IPS-18c (cell line): ENCODE results near the gene TAGLN.

Experiments used
- H3K4me3 ChIP-seq: 2 replicates; pipeline ENCODE4 v1.7.0; 2013; ENCODE audit warnings: low read depth, mild to moderate bottlenecking, low read length, moderate library complexity; ENCODE audit not compliant: insufficient read depth
- H3K9me3 ChIP-seq: one replicate; pipeline ENCODE4 v1.6.1; 2013; ENCODE audit warnings: mild to moderate bottlenecking, low read length, moderate library complexity; ENCODE audit not compliant: control insufficient read depth, insufficient read depth

The TAGLN gene

DNA sequence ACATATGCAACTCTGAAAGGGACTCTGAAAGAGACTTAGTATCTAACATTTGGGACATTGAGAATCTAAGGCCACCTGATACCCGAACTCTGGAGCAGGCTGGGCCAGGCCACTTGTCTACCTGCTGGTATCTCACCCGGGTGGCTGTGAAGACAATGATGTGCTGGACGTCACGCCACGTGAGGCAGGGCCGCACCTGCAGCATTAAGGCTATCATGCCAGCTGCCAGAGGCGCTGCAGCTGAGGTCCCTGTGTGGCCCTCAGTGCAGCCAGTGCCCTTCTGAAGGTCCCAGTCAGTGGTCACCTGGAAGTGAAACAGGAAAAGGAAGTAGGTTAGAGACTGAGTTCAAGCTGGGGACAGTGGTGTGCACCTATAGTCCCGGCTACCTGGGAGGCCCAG, 20.3 kb downstream of the TAGLN start:
- Histone ChIP-seq H3K4me3 (no peak overlapping the region), H3K9me3 (peaks cover 2% of the 10 kb centered on the region)

DNA sequence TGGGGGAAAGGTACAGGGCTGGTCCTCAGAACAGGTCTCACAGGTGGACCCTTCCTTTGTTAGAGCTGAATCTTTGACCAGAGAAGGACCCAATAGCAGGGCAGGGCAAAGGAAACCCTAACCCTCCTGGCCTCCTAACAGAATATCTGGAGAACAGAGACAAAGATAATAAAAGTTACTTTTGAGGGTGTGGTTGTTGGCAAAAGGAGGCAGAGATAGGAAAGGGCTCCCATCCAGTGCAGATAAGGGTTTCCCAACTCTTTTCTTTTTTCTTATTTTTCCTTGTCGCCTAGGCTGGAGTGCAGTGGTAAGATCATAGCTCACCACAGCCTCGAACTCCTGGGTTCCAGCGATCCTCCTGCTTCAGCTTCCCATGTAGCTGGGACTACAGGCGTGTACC, 20.8 kb downstream of the TAGLN start:
- H3K4me3 ChIP-seq = no peak overlapping the region
- peaks cover 2% of the 10 kb centered on the region for H3K9me3 ChIP-seq

GRCh38 chr11:117220568-117220967, 21.4 kb downstream of the TAGLN start:
- peaks cover 2% of the 10 kb centered on the region for H3K9me3 ChIP-seq

GRCh38 chr11:117220999-117221774, 22.0 kb downstream of the TAGLN start:
- no peak overlapping the region for H3K4me3 ChIP-seq
- peaks cover 2% of the 10 kb centered on the region for H3K9me3 ChIP-seq

More at GRCh38 chr11:117220568-117220967, 21.4 kb downstream of the TAGLN start:
- no peak overlapping the region for H3K4me3 ChIP-seq

DNA sequence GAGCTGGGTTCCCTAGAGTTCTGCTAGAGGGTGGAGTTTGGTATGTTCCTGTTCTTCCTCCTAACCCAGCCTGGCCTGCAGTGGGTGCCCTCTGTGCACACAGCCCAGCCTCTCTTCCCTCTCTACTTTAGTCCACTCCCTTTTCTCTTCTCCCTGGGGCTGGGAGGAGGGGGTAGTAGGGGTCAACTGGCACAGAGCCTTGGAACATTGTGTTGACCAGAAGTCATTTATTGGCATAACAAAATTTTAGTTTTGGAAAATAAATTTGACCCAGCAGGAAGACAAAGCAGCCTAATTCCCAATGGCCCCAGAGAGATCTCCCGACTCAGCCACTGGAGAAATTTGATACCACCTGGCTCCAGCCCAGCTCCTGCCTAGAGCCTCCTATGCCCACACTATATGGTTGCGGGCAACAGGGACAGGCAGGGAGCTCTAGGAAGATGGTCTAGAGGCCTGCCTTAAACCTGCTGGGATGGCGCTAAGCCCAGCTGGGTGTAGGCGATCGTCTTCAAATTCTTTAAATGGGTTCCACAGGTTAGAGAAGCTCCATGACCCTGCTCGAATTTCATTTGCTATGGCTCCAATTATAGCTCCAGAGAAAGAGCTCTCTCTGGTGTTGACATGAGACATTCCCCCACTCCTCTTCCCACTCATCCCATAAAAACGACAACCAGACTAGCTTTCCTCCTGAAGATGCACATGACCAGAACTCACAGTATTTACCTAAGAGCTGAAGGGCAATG, 22.8 kb downstream of the TAGLN start:
- Histone ChIP-seq H3K4me3 (no peak overlapping the region), H3K9me3 (peaks cover 2% of the 10 kb centered on the region)

DNA sequence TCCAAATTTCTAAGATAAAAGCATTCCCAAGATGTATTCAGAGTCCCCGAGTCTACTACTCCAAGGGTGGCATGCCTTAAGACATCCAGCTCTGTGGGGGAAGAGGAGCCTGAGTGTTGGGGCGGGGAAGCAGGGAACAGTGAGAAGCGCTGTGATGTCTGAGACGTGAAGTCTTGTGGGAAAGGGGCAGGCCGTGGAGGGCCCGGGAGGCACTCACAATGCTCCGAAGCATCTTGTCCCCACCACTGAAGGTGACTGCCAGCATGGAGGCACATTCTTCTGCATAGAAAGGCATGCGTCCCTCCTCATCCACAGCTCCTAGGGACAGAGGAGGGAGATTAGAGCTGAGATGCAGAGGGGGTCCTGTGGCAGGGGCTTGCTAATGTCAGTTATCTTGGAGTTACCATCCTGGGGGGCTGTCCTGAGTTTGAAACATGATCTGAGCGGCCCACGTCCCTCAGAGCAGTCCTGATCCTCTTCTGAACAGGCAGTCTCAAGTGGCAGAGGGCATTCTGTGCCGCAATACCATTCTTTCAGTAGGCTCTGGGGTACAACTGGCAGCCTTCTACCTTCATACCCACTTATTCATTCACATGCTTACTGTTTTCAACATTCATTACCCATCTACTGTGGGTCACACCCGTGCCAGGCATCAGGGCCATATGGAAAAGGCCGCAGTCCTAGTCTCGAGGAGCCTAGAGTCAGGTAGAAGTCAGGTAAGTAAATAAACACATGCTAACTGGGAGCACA, 24.0 kb downstream of the TAGLN start:
- Histone ChIP-seq H3K4me3 (no peak overlapping the region), H3K9me3 (peaks cover 2% of the 10 kb centered on the region)

DNA sequence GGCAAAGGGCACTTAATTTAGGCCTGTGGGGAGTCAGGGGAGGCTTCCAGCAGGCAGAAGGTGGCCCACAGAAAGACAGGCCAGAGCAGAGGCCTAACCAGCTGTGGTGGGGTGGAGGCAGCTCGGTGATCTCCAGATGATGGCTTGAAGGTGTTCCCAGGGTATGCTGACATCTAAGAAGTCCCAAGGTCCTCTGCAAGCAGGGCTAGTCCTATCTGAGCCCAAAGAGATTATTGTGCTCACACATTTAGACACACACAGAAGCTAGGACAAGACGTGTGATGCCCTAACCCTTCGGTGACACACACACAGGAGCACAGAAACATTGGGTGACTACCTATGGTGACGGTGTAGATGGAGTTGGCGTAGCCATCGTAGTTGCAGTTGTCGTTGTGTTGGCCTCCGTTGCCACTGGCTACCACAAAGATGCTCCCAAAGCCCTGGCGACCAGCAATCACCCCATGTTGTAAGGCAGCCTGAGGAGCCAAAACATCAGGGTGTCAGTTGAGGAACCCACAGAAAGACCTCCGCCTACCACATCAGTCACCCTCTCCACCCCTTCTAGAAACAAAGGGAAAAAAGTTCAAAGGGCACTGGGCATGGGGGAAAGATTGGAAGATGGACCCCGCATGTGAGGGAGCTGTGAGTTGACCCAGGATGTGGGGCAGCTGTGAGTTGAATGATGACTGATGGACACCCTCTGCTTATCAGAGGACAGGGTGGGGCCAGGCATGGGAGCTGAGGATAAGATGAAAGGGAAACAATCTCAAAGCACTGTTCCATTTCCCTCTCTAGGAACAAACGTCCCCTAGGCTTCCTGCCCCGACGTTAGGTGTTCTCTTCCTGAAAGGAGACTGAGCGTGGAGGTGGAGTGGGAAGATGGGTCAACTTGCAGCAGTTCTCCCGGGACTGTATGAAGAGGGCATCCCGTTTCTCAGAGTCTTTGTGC, 24.8 kb downstream of the TAGLN start:
- no peaks in the 10 kb centered on the region for H3K9me3 ChIP-seq

GRCh38 chr11:117225553-117226170, 26.5 kb downstream of the TAGLN start:
- Histone ChIP-seq H3K9me3 (peaks cover 2% of the 10 kb centered on the region), H3K4me3 (no peak overlapping the region)

More for the DNA sequence above, 24.8 kb downstream of the TAGLN start:
- no peak overlapping the region for H3K4me3 ChIP-seq

- Histone ChIP-seq H3K4me3 (no peak overlapping the region), H3K9me3 (peaks cover 2% of the 10 kb centered on the region)
These were observed 27.5 kb downstream of the TAGLN start for GRCh38 chr11:117226388-117227385.

- Histone ChIP-seq H3K9me3 (peaks cover 2% of the 10 kb centered on the region), H3K4me3 (no peak overlapping the region)
These were observed 28.9 kb downstream of the TAGLN start for GRCh38 chr11:117228091-117228490.

- Histone ChIP-seq H3K9me3 (peaks cover 2% of the 10 kb centered on the region), H3K4me3 (no peak overlapping the region)
These were observed 30.2 kb downstream of the TAGLN start for GRCh38 chr11:117229411-117229810.

GRCh38 chr11:117229931-117230285, 30.7 kb downstream of the TAGLN start:
- Histone ChIP-seq H3K4me3 (no peak overlapping the region), H3K9me3 (peaks cover 2% of the 10 kb centered on the region)

GRCh38 chr11:117230286-117230961, 31.3 kb downstream of the TAGLN start:
- H3K9me3 ChIP-seq = peaks cover 2% of the 10 kb centered on the region
- H3K4me3 ChIP-seq = no peak overlapping the region

GRCh38 chr11:117230999-117231841, 32.0 kb downstream of the TAGLN start:
- Histone ChIP-seq H3K9me3 (peaks cover 2% of the 10 kb centered on the region), H3K4me3 (peak overlapping the region; percentile 98)
